Vagina (tissue), 2 donors: ENCODE data around the gene TTC32.

ENCODE experiments used
- CTCF ChIP-seq, 3 experiments: fragments of 450-650 bp in 2 of 3; fragments of 200-600 bp in 1 of 3; sonication (generic) in 1 of 3; IDR thresholded peaks; one replicate each; pipeline ENCODE4 v1.5.1; 2017 to 2019; ENCODE audit warnings: antibody characterized with exemption in 3 of 3, mild to moderate bottlenecking in 2 of 3, moderate library complexity in 2 of 3
- POLR2A ChIP-seq, 2 donors: fragments of 450-650 bp; IDR thresholded peaks; one replicate each; pipeline ENCODE4 v1.6.1; 2017; ENCODE audit warnings: antibody characterized with exemption in 2 of 2, mild to moderate bottlenecking in 2 of 2, moderate library complexity in 2 of 2
- POLR2AphosphoS5 ChIP-seq, 2 donors: sonication (generic); formaldehyde crosslinking; IDR thresholded peaks; one replicate each; pipeline ENCODE4 v1.9.0; 2017; ENCODE audit warnings: antibody characterized with exemption in 2 of 2, mild to moderate bottlenecking in 2 of 2, low read depth in 1 of 2; ENCODE audit not compliant: insufficient read depth in 1 of 2

GRCh38 chr2:19893520-19894133 is 8.2 kb downstream of the TTC32 start:
- TF ChIP-seq POLR2A (IDR thresholded peaks at IDR 0.05) (no peak), CTCF (IDR thresholded peaks at IDR 0.05) (no peak), POLR2AphosphoS5 (IDR thresholded peaks at IDR 0.05; ENCODE audit: insufficient read depth in 1 of 2, low read depth in 1 of 2) (no peak)
